Adrenal gland (tissue), 12 donors: ENCODE results near the gene CSTPP1. TPM values are rescaled to one million over a fixed set of nuclear protein-coding genes. Genes with fewer than 3 reads are reported as not detected.
A peak's percentile ranks its signal among the peaks of the same experiment; 100 is the strongest.
"Not testable (repeated sequence)": the region's sequence is repeated elsewhere in the genome, so short reads cannot be mapped to it uniquely, and the experiment has no call there.

ENCODE experiments used
- DNase-seq, 7 donors: peaks; one replicate each; pipeline ENCODE4 v3.0.0-alpha.2; 2019 to 2020
- H3K27ac ChIP-seq, 5 donors: fragments of 200-600 bp; sonication (generic) in 4 of 5; 1 replicate in 3 of 5; 2 replicates in 2 of 5; pipeline versions ENCODE4 v1.5.1 to v1.8.0; 2016 to 2020; ENCODE audit warnings: mild to moderate bottlenecking in 1 of 5
- H3K27me3 ChIP-seq: fragments of 200-600 bp; 2 replicates; pipeline ENCODE4 v1.8.0; 2021
- H3K36me3 ChIP-seq, 2 donors: fragments of 200-600 bp; replicated peaks in 1 of 2; 1 replicate in 1 of 2; 2 replicates in 1 of 2; pipeline versions ENCODE4 v1.5.1 to v1.8.0; 2018 to 2022
- H3K4me1 ChIP-seq, 2 donors: fragments of 200-600 bp; replicated peaks in 1 of 2; 1 replicate in 1 of 2; 2 replicates in 1 of 2; pipeline versions ENCODE4 v1.5.1 to v1.8.0; 2018 to 2021
- H3K4me3 ChIP-seq, 4 donors: fragments of 200-600 bp; sonication (generic) in 3 of 4; one replicate each; pipeline ENCODE4 v1.5.1; 2016 to 2018
- H3K9me3 ChIP-seq, 3 donors: fragments of 200-600 bp; sonication (generic) in 1 of 3; replicated peaks in 1 of 3; 1 replicate in 2 of 3; 2 replicates in 1 of 3; pipeline versions ENCODE4 v1.5.1 to v1.8.0; 2016 to 2021
- CTCF ChIP-seq, 6 experiments: fragments of 450-650 bp in 4 of 6; fragments of 200-600 bp in 2 of 6; sonication (generic) in 1 of 6; IDR thresholded peaks; 1 replicate in 5 of 6; 2 replicates in 1 of 6; pipeline versions ENCODE4 v1.5.1 to v1.8.0; 2016 to 2021; ENCODE audit warnings: antibody characterized with exemption in 6 of 6, mild to moderate bottlenecking in 2 of 6, moderate library complexity in 1 of 6
- POLR2A ChIP-seq, 2 donors: fragments of 450-650 bp; IDR thresholded peaks; one replicate each; pipeline ENCODE4 v1.6.1; 2017; ENCODE audit warnings: antibody characterized with exemption in 2 of 2, mild to moderate bottlenecking in 2 of 2, moderate library complexity in 1 of 2
- WGBS, 4 donors: extraction: QIAGEN DNeasy Blood & Tissue Kit in 2 of 4; methylation state at CpG; one replicate each; pipeline versions ENCODE4 v1.1.5 to v1.1.7; 2013 to 2017; 5-methylcytosine and 5-hydroxymethylcytosine counted together
- intact Hi-C, 2 donors: fragments of 100-400 bp; cut with DNase I; formaldehyde crosslinking; loops; one replicate each; pipeline versions ENCODE4 v1.14.1 to v1.15.0; 2022 to 2023
- polyA plus RNA-seq, 3 donors: library from polyadenylated mRNA; stranded (reverse); fragments of 200-250 nt in 2 of 3; fragments of 350-450 nt in 1 of 3; fragmentation: Illumina TruSeq in 1 of 3; extraction: RNeasy Lipid Tissue Mini Kit (QIAGEN cat#74804) in 1 of 3; gene quantifications; one replicate each; pipeline ENCODE4 v1.2.3, GENCODE V29; 2013 to 2014
- total RNA-seq, 9 donors: library from RNA; depleted of rRNA in 4 of 9; stranded (reverse); fragments of >200 nt in 4 of 9; fragments of 120-200 nt in 1 of 9; fragmentation: NEBNext Ultra II Directional in 1 of 9; extraction: Animal tissue kit (Norgen Biotek cat#: 25700) in 1 of 9; gene quantifications; one replicate each; pipeline versions ENCODE4 v1.1.0 to v1.2.4, GENCODE V29; 2013 to 2023
- donor health status: healthy with polysubstance abuse.
- donor health status: Bipolar disorder and iron deficiency.
- donor health status: DM: yes; HTN: yes; CAD: no.
- donor health status: DM: no; HTN: no; CAD: no.
- donor health status: DM: no; HTN: no; CAD: no.
- donor health status: DM: yes; HTN: yes; CAD: no.

Gene CSTPP1
- total and polyA plus RNA-seq, 12 donors: 17.6 to 63.0 (median 24.4) TPM

DNA sequence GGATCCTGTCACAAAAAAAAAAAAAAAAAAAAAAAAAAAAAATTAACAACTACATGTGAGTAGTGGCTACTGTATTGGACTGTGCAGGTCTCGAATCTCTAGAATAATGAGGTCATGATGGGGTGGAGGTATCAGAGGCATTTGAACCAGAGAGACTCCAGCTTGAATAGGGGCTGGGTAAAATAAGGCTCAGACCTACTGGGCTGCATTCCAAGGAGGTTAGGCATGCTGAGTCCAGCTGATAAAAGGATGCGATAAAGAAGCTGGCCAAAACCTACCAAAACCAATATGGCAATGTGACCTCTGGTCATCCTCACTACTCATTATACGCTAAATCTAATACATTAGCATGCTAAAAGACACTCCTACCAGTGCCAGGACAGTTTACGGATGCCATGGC, 255.6 kb downstream of the CSTPP1 start:
- Histone ChIP-seq H3K27ac (no peak overlapping the region), H3K4me1 (peaks cover 6 to 7% of the 10 kb centered on the region in 2 donors), H3K36me3 (no peaks in the 10 kb centered on the region), H3K27me3 (no peaks in the 10 kb centered on the region), H3K9me3 (no peaks in the 10 kb centered on the region), H3K4me3 (no peak overlapping the region)
- WGBS, 4 donors: 56 to 61% (median 58%) methylated on average over 3 to 4 of the region's 4 CpGs
- peak in 1 of 7 donors; percentile 51 for DNase-seq
- intact Hi-C loops: no loop called here
- no peak for TF ChIP-seq CTCF (IDR thresholded peaks at IDR 0.05)
- TF ChIP-seq POLR2A (IDR thresholded peaks at IDR 0.05): no peak

GRCh38 chr11:47198161-47198560, 261.6 kb downstream of the CSTPP1 start:
- H3K9me3 ChIP-seq, DNase-seq, H3K36me3 ChIP-seq, H3K27ac ChIP-seq, H3K27me3 ChIP-seq, H3K4me3 ChIP-seq, H3K4me1 ChIP-seq, intact Hi-C loops: not testable (repeated sequence)
- 82 to 89% (median 89%) methylated on average over 7 to 9 of the region's 9 CpGs for WGBS, 4 donors

DNA sequence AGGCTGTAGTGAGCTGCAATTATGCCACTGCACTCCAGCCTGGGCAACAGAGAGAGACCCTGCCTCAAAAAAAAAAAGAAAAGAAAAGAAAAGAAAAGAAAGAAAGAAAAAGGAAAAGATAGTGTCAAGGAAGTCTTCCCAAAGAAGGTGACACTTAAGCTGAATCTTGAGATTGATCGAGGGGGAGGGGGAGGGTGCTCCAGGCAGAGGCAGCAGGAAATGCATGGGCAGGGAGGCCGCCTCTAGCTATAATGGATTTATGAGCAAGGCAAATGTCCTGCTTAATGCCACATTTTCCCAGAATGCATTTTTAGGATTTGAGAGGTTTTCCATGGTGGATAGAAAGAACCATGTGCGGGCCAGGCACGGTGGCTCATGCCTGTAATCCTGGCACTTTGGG, 264.5 kb downstream of the CSTPP1 start:
- H3K4me1 ChIP-seq: no peaks in the 10 kb centered on the region
- WGBS, 4 donors: 80 to 94% (median 85%) methylated on average over 4 of the region's 4 CpGs
- no peak overlapping the region for H3K4me3 ChIP-seq
- intact Hi-C loops: no loop called here
- H3K36me3 ChIP-seq: no peaks in the 10 kb centered on the region
- no peak for DNase-seq
- no peak overlapping the region for H3K27ac ChIP-seq
- no peak for TF ChIP-seq CTCF (IDR thresholded peaks at IDR 0.05)
- TF ChIP-seq POLR2A (IDR thresholded peaks at IDR 0.05): no peak
- H3K9me3 ChIP-seq: no peaks in the 10 kb centered on the region
- no peaks in the 10 kb centered on the region for H3K27me3 ChIP-seq

GRCh38 chr11:47202576-47202975, 266.0 kb downstream of the CSTPP1 start:
- TF ChIP-seq POLR2A (IDR thresholded peaks at IDR 0.05) (no peak), CTCF (IDR thresholded peaks at IDR 0.05) (no peak)
- Histone ChIP-seq H3K4me1 (no peaks in the 10 kb centered on the region), H3K27ac (no peak overlapping the region), H3K9me3 (no peaks in the 10 kb centered on the region), H3K4me3 (no peak overlapping the region), H3K27me3 (no peaks in the 10 kb centered on the region), H3K36me3 (no peaks in the 10 kb centered on the region)
- intact Hi-C loops: no loop called here
- 49 to 70% (median 65%) methylated on average over 5 of the region's 5 CpGs for WGBS, 4 donors
- DNase-seq: no peak

DNA sequence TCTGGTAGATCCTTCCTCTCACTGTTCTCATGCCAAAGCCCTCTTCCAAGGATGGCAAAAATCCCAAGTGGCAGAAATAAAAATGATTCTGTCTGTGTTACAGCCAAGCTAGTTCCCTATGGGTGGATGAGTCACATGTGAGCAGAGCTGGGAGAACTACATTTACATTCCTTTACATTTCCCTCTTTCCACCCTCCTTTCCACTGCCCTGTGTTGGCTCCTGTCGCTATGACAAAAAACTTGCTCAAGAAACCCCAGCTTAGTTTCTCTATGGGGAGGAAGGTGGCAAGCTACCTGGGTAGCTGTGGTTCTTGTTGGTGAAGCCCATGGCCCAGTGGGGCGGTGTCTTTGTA, 268.1 kb downstream of the CSTPP1 start:
- Histone ChIP-seq H3K36me3 (no peaks in the 10 kb centered on the region), H3K27ac (no peak overlapping the region), H3K4me3 (no peak overlapping the region), H3K27me3 (no peaks in the 10 kb centered on the region), H3K9me3 (no peaks in the 10 kb centered on the region), H3K4me1 (no peaks in the 10 kb centered on the region)
- TF ChIP-seq CTCF (IDR thresholded peaks at IDR 0.05) (no peak), POLR2A (IDR thresholded peaks at IDR 0.05) (no peak)
- intact Hi-C loops: no loop called here
- WGBS, 4 donors: 80 to 92% (median 82%) methylated on average over 2 of the region's 2 CpGs
- DNase-seq: no peak

- H3K36me3 ChIP-seq, H3K27ac ChIP-seq, H3K9me3 ChIP-seq, H3K4me3 ChIP-seq, DNase-seq, H3K4me1 ChIP-seq, H3K27me3 ChIP-seq, intact Hi-C loops: not testable (repeated sequence)
- 90 to 98% (median 92%) methylated on average over 4 to 5 of the region's 5 CpGs for WGBS, 4 donors
Observed at GRCh38 chr11:47206577-47206976, 270.0 kb downstream of the CSTPP1 start.
